ENCODE measurements around the gene PCK2.
A peak's percentile ranks its signal among the peaks of the same experiment; 100 is the strongest.

The PCK2 gene

GRCh38 chr14:24058260-24058950, 35.7 kb upstream of the PCK2 start:
- H3K27me3 ChIP-seq (ENCODE audit: control insufficient read depth, insufficient read depth, low read length) = no peaks in the 10 kb centered on the region
- H3K27ac ChIP-seq = no peak overlapping the region
- TF ChIP-seq, protein P1, sequence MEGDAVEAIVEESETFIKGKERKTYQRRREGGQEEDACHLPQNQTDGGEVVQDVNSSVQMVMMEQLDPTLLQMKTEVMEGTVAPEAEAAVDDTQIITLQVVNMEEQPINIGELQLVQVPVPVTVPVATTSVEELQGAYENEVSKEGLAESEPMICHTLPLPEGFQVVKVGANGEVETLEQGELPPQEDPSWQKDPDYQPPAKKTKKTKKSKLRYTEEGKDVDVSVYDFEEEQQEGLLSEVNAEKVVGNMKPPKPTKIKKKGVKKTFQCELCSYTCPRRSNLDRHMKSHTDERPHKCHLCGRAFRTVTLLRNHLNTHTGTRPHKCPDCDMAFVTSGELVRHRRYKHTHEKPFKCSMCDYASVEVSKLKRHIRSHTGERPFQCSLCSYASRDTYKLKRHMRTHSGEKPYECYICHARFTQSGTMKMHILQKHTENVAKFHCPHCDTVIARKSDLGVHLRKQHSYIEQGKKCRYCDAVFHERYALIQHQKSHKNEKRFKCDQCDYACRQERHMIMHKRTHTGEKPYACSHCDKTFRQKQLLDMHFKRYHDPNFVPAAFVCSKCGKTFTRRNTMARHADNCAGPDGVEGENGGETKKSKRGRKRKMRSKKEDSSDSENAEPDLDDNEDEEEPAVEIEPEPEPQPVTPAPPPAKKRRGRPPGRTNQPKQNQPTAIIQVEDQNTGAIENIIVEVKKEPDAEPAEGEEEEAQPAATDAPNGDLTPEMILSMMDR (IDR thresholded peaks at IDR 0.05) = peak; percentile 82
- H3K79me2 ChIP-seq = no peaks in the 10 kb centered on the region
- H3K9me3 ChIP-seq (ENCODE audit: control insufficient read depth, low read length) = no peaks in the 10 kb centered on the region
- no peak overlapping the region for H3K4me2 ChIP-seq (ENCODE audit: low read length)
- H3K36me3 ChIP-seq (ENCODE audit: control insufficient read depth, insufficient read depth, low read length) = no peaks in the 10 kb centered on the region
- H3K4me3 ChIP-seq (ENCODE audit: low read depth, low read length) = no peak overlapping the region
- peaks cover 3% of the 10 kb centered on the region for H3K4me1 ChIP-seq
- no peak overlapping the region for H3K9ac ChIP-seq
- H2AFZ ChIP-seq = no peak overlapping the region

DNA sequence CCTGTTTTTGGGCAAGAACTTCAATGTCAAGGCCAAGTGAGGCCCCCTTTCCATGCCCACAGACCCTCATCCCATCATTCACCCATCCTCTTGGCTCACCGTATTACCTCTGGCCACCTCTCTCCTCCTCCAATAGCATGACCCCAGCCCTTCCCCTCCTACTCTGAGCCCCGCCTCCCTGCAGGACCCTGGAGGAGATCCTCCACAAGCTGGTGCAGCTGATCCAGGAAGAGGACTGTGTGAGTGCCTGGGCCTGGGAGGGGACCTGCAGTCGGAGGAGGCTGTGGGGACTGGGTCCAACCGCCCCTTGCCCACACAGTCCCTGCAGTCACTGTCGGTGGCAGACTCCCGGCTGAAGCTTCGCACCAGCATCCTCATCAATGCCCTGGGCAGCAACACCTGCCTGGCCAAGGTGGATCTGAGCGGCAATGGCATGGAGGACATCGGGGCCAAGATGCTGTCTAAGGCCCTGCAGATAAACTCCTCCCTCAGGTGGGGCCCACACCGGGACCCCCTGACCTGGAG, 35.1 kb upstream of the PCK2 start:
- Histone ChIP-seq H3K36me3 (ENCODE audit: control insufficient read depth, insufficient read depth, low read length) (no peaks in the 10 kb centered on the region), H3K4me2 (ENCODE audit: low read length) (no peak overlapping the region), H3K4me3 (ENCODE audit: low read depth, low read length) (no peak overlapping the region), H3K27ac (no peak overlapping the region), H2AFZ (no peak overlapping the region), H3K27me3 (ENCODE audit: control insufficient read depth, insufficient read depth, low read length) (no peaks in the 10 kb centered on the region), H3K9ac (no peak overlapping the region), H3K4me1 (no peaks in the 10 kb centered on the region), H3K79me2 (no peaks in the 10 kb centered on the region), H3K9me3 (ENCODE audit: control insufficient read depth, low read length) (no peaks in the 10 kb centered on the region)
- TF ChIP-seq, protein P1 (IDR thresholded peaks at IDR 0.05) = no peak

GRCh38 chr14:24059841-24060388, 34.2 kb upstream of the PCK2 start:
- H3K4me3 ChIP-seq (ENCODE audit: low read depth, low read length) = no peak overlapping the region
- H3K4me1 ChIP-seq = no peaks in the 10 kb centered on the region
- no peaks in the 10 kb centered on the region for H3K9me3 ChIP-seq (ENCODE audit: control insufficient read depth, low read length)
- no peak overlapping the region for H3K27ac ChIP-seq
- no peaks in the 10 kb centered on the region for H3K27me3 ChIP-seq (ENCODE audit: control insufficient read depth, insufficient read depth, low read length)
- H3K36me3 ChIP-seq (ENCODE audit: control insufficient read depth, insufficient read depth, low read length) = no peaks in the 10 kb centered on the region
- H2AFZ ChIP-seq = no peak overlapping the region
- TF ChIP-seq, protein P1 (IDR thresholded peaks at IDR 0.05) = no peak
- H3K9ac ChIP-seq = no peak overlapping the region
- no peak overlapping the region for H3K4me2 ChIP-seq (ENCODE audit: low read length)
- no peaks in the 10 kb centered on the region for H3K79me2 ChIP-seq

DNA sequence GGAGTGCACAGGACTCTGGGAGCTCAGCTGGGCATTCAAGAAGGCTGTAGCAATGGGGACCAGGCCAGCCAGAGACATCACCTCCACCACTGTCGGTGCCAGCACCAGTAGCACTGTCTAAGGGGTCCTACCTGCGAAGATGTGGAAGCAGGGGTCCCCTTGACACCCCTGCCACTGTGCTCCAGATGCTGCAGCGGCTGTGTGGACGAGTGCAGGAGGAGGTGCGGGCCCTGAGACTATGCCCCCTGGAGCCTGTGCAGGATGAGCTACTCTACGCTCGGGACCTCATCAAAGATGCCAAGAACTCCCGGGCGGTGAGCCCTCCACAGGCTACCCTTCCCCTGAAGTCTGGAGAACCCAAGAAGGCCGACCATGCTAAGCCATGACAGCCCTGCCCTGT, 33.7 kb upstream of the PCK2 start:
- Histone ChIP-seq H3K27me3 (ENCODE audit: control insufficient read depth, insufficient read depth, low read length) (no peaks in the 10 kb centered on the region), H3K4me1 (no peaks in the 10 kb centered on the region), H3K36me3 (ENCODE audit: control insufficient read depth, insufficient read depth, low read length) (no peaks in the 10 kb centered on the region), H3K79me2 (no peaks in the 10 kb centered on the region), H3K9me3 (ENCODE audit: control insufficient read depth, low read length) (no peaks in the 10 kb centered on the region), H3K4me2 (ENCODE audit: low read length) (no peak overlapping the region), H2AFZ (no peak overlapping the region), H3K4me3 (ENCODE audit: low read depth, low read length) (no peak overlapping the region), H3K27ac (no peak overlapping the region), H3K9ac (no peak overlapping the region)
- TF ChIP-seq, protein P1 (IDR thresholded peaks at IDR 0.05) = no peak

Measured in parathyroid adenoma (tissue), 2 donors.